Central memory CD8-positive, alpha-beta T cell (primary cell): Measurements from ENCODE around the gene BTBD9.

ENCODE experiments used
- ATAC-seq: fragments of 150-1000 bp; cut with Tn5 transposase; replicated peaks from 2 replicates; pipeline ENCODE4 v1.10.0; 2022; ENCODE audit warnings: mild to moderate bottlenecking, moderate FRiP score, moderate number of reproducible peaks; ENCODE audit not compliant: poor library complexity, severe bottlenecking; ENCODE audit errors: extremely low read depth
- DNase-seq, 2 donors: peaks; one replicate each; pipeline ENCODE4 v3.0.0; 2021; ENCODE audit warnings: low spot score in 2 of 2
- H3K27ac Mint-ChIP-seq: one replicate; pipeline ENCODE4 v1.8.0; 2022; ENCODE audit warnings: low read depth, mild to moderate bottlenecking, moderate library complexity, mixed read lengths
- H3K27me3 Mint-ChIP-seq: one replicate; pipeline ENCODE4 v1.8.0; 2022; ENCODE audit warnings: mixed read lengths
- H3K36me3 Mint-ChIP-seq: one replicate; pipeline ENCODE4 v1.8.0; 2022; ENCODE audit warnings: mild to moderate bottlenecking, moderate library complexity, mixed read lengths; ENCODE audit not compliant: insufficient read depth
- H3K4me1 Mint-ChIP-seq: one replicate; pipeline ENCODE4 v1.8.0; 2022; ENCODE audit warnings: mixed read lengths
- H3K4me3 Mint-ChIP-seq: one replicate; pipeline ENCODE4 v1.8.0; 2022; ENCODE audit warnings: mild to moderate bottlenecking, moderate library complexity, mixed read lengths
- H3K9me3 Mint-ChIP-seq: one replicate; pipeline ENCODE4 v1.8.0; 2022; ENCODE audit warnings: mixed read lengths

BTBD9 gene

DNA sequence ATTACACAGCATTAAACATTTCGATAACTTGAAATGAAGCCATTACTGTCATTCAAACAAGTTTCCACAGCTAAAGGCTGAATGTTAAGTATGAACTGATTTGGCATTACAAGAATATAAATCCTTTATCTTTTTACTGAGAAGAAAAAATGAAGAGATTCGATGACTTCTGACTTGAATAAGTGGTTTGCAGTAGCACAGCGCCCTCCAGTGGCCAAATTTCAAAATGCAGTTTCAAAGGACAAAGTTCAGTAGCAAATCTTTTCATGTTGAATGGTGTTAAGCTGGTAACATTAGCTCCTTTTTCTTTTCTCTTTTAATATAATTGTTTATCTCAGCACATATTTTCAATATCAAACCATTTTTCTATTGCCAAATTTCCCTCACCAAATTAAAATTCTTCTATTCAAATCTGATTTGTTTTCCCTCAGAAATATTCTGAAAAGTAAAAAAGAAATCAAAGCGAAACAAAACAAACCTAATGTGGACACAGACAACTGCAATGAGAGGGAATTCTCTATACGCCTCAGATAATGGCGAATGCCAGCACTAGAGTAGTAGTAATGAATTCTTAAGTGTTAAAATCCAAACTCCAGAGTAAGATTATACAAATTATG lies 145.7 kb downstream of the BTBD9 start:
- no peaks in the 10 kb centered on the region for H3K27me3 Mint-ChIP-seq
- H3K27ac Mint-ChIP-seq: no peak overlapping the region
- DNase-seq (peak; percentile 64 to 78), ATAC-seq (peak; percentile 32)
- H3K4me3 Mint-ChIP-seq: no peak overlapping the region
- peaks cover 7% of the 10 kb centered on the region for H3K36me3 Mint-ChIP-seq
- H3K4me1 Mint-ChIP-seq: peaks cover 12% of the 10 kb centered on the region
- no peaks in the 10 kb centered on the region for H3K9me3 Mint-ChIP-seq

DNA sequence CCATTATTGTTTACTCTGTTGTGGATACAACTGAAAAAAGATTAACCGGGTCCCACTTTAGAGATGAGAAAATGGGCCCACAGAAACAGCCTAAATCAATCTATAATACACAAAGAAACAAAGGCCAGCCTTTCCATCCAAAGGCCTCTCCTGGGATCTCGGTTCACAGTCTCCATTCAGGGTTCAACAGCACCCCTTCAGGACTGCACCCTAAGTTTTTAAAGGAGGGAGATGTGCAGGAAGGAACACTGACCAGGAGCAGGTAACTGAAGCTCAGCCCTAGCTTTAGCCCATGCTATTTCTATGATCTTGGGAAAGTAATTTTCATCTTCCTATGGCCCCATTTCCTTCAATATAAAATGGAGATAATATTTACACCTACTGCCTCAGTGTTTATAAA lies 147.7 kb downstream of the BTBD9 start:
- peaks cover 5% of the 10 kb centered on the region for H3K4me1 Mint-ChIP-seq
- no peak overlapping the region for H3K27ac Mint-ChIP-seq
- H3K4me3 Mint-ChIP-seq: no peak overlapping the region
- no peaks in the 10 kb centered on the region for H3K9me3 Mint-ChIP-seq
- no peaks in the 10 kb centered on the region for H3K27me3 Mint-ChIP-seq
- ATAC-seq (no peak), DNase-seq (no peak)
- H3K36me3 Mint-ChIP-seq: peaks cover 7% of the 10 kb centered on the region

DNA sequence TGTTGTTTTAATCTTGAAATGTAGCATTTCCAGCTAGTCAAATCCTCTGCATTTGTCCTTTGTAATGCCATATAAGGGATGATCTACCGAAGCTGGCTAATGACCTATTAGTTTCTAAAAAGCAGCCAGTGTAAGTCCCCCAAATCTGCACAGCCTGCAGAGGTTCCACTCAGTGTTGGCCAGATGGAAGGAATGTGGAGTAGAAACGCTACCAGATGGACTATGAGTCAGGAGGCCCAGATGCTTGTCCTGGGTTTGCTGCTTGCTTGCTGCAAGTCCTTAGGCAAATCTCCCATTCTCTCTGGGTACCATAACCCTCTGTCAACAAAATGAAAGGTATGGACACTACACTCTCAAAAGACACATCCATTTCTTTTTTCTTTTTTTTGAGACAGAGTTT lies 149.8 kb downstream of the BTBD9 start:
- no peaks in the 10 kb centered on the region for H3K27me3 Mint-ChIP-seq
- peaks cover 8% of the 10 kb centered on the region for H3K36me3 Mint-ChIP-seq
- H3K27ac Mint-ChIP-seq: no peak overlapping the region
- ATAC-seq (no peak), DNase-seq (no peak)
- no peaks in the 10 kb centered on the region for H3K9me3 Mint-ChIP-seq
- no peak overlapping the region for H3K4me3 Mint-ChIP-seq
- H3K4me1 Mint-ChIP-seq: peaks cover 5% of the 10 kb centered on the region

- Mint-ChIP-seq H3K9me3 (no peaks in the 10 kb centered on the region), H3K4me3 (no peak overlapping the region), H3K4me1 (peaks cover 5% of the 10 kb centered on the region), H3K36me3 (peaks cover 6% of the 10 kb centered on the region), H3K27me3 (no peaks in the 10 kb centered on the region), H3K27ac (peak overlapping the region; percentile 85)
- DNase-seq: no peak
- no peak for ATAC-seq
These were observed 152.3 kb downstream of the BTBD9 start for GRCh38 chr6:38487423-38487822.

- no peaks in the 10 kb centered on the region for H3K27me3 Mint-ChIP-seq
- no peak overlapping the region for H3K27ac Mint-ChIP-seq
- peaks cover 6% of the 10 kb centered on the region for H3K36me3 Mint-ChIP-seq
- H3K4me3 Mint-ChIP-seq: no peak overlapping the region
- no peak for DNase-seq
- no peak for ATAC-seq
- peaks cover 5% of the 10 kb centered on the region for H3K4me1 Mint-ChIP-seq
- H3K9me3 Mint-ChIP-seq: no peaks in the 10 kb centered on the region
These were observed 154.2 kb downstream of the BTBD9 start for GRCh38 chr6:38485488-38485887.

GRCh38 chr6:38484656-38485055 lies 155.1 kb downstream of the BTBD9 start:
- Mint-ChIP-seq H3K27ac (no peak overlapping the region), H3K4me3 (no peak overlapping the region), H3K9me3 (no peaks in the 10 kb centered on the region), H3K4me1 (peaks cover 5% of the 10 kb centered on the region), H3K27me3 (no peaks in the 10 kb centered on the region), H3K36me3 (peaks cover 3% of the 10 kb centered on the region)
- ATAC-seq (no peak), DNase-seq (no peak)

DNA sequence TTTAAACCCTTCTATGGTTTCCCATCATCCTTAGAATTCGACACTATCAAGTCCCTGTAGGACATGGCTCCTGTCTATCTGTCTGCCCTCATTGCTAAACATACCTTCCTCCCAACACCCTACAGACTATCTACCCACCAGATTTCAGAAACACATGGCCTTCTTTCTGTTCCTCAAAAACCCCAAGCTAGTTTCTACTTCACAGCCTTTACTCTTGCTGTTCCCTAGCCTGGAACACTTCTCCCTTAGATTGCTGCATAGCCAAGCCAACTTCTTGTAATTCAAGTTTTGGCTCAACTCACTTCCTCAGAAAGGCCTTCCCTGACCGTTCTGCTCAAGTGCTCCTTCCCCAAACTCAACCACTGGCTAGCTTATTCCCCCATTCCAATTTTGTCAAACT lies 156.2 kb downstream of the BTBD9 start:
- no peak overlapping the region for H3K4me3 Mint-ChIP-seq
- no peaks in the 10 kb centered on the region for H3K9me3 Mint-ChIP-seq
- H3K4me1 Mint-ChIP-seq: peaks cover 5% of the 10 kb centered on the region
- no peak overlapping the region for H3K27ac Mint-ChIP-seq
- no peak for DNase-seq
- H3K36me3 Mint-ChIP-seq: peaks cover 7% of the 10 kb centered on the region
- no peaks in the 10 kb centered on the region for H3K27me3 Mint-ChIP-seq
- ATAC-seq: peak; percentile 32

DNA sequence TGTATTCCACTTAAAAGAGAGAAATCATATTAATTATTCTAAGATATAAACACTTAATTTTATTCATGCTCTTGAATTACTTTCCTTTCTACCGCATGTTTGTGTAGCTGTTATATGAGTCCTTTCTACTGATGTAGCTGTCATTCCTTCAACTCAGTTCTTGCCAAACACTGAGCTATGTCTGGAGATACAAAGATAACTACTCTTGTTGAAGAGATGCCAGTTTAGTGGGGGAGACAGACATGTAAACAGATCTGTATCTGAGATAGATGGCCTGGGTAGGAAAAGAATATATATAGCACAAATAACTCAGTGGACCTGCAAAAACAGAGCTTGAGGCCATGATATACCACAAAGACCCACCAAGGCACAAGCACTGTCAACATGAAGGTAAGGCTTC lies 157.3 kb downstream of the BTBD9 start:
- peaks cover 4% of the 10 kb centered on the region for H3K4me1 Mint-ChIP-seq
- H3K9me3 Mint-ChIP-seq: no peaks in the 10 kb centered on the region
- no peaks in the 10 kb centered on the region for H3K27me3 Mint-ChIP-seq
- ATAC-seq (no peak), DNase-seq (no peak)
- peaks cover 7% of the 10 kb centered on the region for H3K36me3 Mint-ChIP-seq
- H3K27ac Mint-ChIP-seq: no peak overlapping the region
- no peak overlapping the region for H3K4me3 Mint-ChIP-seq

DNA sequence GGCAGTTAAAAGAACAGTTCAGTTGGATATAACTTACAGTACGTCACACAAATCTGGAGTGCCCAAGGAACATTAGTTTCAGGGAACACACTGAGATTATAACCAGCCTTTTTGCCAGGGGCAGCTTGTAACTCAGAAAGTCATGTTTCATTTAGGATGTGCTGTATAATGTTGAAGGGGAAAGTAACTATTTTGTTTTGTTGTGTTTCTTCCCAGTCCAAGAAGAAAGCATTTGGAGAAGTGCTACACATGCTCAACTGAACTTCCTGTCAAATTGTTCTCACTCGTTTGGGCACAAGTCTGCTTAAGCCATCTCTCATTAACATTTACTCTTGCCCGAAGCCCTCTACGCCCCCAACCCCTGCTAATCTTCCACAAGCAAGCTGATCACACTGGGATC lies 157.9 kb downstream of the BTBD9 start:
- Mint-ChIP-seq H3K4me1 (peaks cover 3% of the 10 kb centered on the region), H3K27me3 (no peaks in the 10 kb centered on the region), H3K9me3 (no peaks in the 10 kb centered on the region), H3K27ac (no peak overlapping the region), H3K4me3 (no peak overlapping the region), H3K36me3 (peaks cover 7% of the 10 kb centered on the region)
- no peak for ATAC-seq
- DNase-seq: no peak

GRCh38 chr6:38481211-38481836 lies 158.4 kb downstream of the BTBD9 start:
- H3K27me3 Mint-ChIP-seq: no peaks in the 10 kb centered on the region
- H3K4me1 Mint-ChIP-seq: peaks cover 6% of the 10 kb centered on the region
- H3K4me3 Mint-ChIP-seq: no peak overlapping the region
- DNase-seq (no peak), ATAC-seq (no peak)
- peaks cover 7% of the 10 kb centered on the region for H3K36me3 Mint-ChIP-seq
- H3K9me3 Mint-ChIP-seq: no peaks in the 10 kb centered on the region
- no peak overlapping the region for H3K27ac Mint-ChIP-seq

DNA sequence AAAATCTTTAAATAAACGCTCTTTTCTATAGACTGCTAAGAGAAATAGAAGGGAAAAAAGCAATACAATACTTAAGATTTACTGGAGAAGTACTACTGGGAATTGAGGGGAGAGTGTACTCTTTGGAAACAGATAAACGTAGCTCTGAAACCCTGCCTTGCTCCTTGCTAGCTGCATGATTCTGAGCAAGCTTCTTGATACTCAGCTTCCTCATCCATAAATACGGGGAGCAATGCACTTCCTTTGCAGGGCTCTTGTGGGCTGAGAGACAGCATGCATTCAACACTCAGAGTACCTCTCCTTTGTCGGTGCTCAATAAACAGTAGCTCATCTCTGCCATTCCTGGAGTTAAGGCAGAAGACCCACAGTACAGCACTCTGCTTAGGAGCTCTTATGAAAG lies 159.7 kb downstream of the BTBD9 start:
- Mint-ChIP-seq H3K27me3 (no peaks in the 10 kb centered on the region), H3K36me3 (peaks cover 6% of the 10 kb centered on the region), H3K27ac (no peak overlapping the region), H3K9me3 (no peaks in the 10 kb centered on the region), H3K4me3 (no peak overlapping the region), H3K4me1 (peaks cover 6% of the 10 kb centered on the region)
- ATAC-seq (no peak), DNase-seq (no peak)

DNA sequence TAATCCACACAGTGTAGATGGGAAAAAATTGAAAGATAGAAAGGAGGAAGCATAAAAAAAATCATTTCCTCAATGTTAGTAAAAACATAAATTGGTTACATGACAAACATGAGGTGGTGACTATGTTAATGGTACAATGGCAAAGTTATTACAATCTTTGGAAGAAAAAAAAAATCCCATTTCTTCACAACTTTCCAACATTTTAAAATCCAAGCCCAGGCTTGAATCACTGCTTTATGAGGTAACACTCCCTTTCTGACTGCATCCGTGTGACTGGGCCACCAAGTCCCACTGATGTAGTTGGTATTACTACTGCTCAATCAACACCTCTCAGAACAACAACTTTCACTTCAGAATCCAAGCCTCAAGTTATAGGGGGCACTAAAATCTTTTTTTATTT lies 160.4 kb downstream of the BTBD9 start:
- Mint-ChIP-seq H3K27ac (no peak overlapping the region), H3K9me3 (no peaks in the 10 kb centered on the region), H3K27me3 (no peaks in the 10 kb centered on the region)

DNA sequence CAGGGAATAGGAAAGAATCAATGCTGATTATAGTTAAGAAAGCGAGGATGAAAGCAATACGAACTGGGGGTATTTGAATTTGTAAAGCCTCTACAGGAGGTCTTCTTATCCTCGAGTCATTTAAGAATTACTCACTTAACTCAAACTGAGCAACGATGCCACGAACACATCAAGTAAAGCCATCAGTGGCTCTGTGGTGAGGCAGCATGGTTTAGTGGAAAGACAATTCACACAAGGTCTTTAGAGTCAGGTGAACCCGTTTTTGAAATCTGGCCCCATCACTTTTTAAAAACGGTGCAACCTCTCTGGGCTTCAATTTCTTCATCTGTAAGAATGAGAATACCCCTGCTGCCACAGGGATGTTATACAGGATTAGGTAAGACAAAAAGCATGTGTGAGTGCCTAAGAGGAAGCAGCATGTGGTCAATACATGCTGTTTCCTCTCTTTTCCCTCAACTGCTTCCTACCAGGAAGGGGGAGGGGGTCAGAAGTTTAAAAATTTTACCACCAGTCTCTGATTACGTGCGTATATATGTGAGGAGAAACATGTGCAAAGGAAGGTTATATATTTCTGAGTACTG lies 162.0 kb downstream of the BTBD9 start:
- DNase-seq: no peak
- ATAC-seq: no peak
- no peaks in the 10 kb centered on the region for H3K27me3 Mint-ChIP-seq
- H3K9me3 Mint-ChIP-seq: no peaks in the 10 kb centered on the region
- peaks cover 12% of the 10 kb centered on the region for H3K4me1 Mint-ChIP-seq
- H3K36me3 Mint-ChIP-seq: peaks cover 6% of the 10 kb centered on the region
- no peak overlapping the region for H3K27ac Mint-ChIP-seq
- no peak overlapping the region for H3K4me3 Mint-ChIP-seq

More for the DNA sequence above, 160.4 kb downstream of the BTBD9 start:
- Mint-ChIP-seq H3K36me3 (peaks cover 6% of the 10 kb centered on the region), H3K4me3 (no peak overlapping the region), H3K4me1 (peaks cover 6% of the 10 kb centered on the region)
- ATAC-seq (no peak), DNase-seq (no peak)
